ENCODE results near the gene PLCL1. TPM values are rescaled to one million over a fixed set of nuclear protein-coding genes. Genes with fewer than 3 reads are reported as not detected.

Gene PLCL1
- total RNA-seq, 1 experiment from 2014 or later: 0.07 TPM

DNA sequence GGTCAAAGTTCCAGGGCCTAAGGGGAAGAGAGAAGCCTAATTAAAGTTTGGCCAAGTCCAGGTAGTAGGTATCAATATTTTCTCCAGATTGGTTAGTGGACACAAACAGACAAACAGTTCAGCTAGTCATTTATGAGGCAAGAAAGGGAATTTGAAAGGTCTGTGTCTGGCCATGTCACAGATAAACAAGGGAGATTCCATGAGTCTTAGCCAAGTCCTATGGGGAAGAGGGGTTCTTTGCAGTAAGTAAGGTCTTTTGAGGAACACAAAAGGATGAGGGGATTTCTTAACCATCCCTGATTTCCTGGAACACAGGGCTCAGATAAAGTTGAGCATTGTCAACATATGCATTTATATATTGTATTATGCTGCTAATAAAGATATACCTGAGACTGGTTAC, 310.8 kb downstream of the PLCL1 start:
- H3K36me3 Mint-ChIP-seq: no peaks in the 10 kb centered on the region
- ChIA-PET POLR2A (no interaction called here), CTCF (interaction anchor here (1.8 kb wide), 1 partner anchor 12 kb away, joined by 4 read pairs; no protein-coding TSS in a partner anchor)
- TF ChIP-seq FOXJ3 (CRISPR knock-in tag; IDR thresholded peaks at IDR 0.05; ENCODE audit: borderline replicate concordance) (no peak), NFE2L1 (CRISPR knock-in tag; IDR thresholded peaks at IDR 0.05) (no peak), CREM (CRISPR knock-in tag; IDR thresholded peaks at IDR 0.05) (no peak), JAZF1 (CRISPR knock-in tag; IDR thresholded peaks at IDR 0.05) (no peak), TCF7 (CRISPR knock-in tag; IDR thresholded peaks at IDR 0.05; ENCODE audit: low read depth) (no peak), RORB (CRISPR knock-in tag; IDR thresholded peaks at IDR 0.05) (no peak), EMX1 (CRISPR knock-in tag; IDR thresholded peaks at IDR 0.05) (no peak), NFYB (CRISPR knock-in tag; conservative IDR thresholded peaks at IDR 0.05; ENCODE audit: low read depth) (no peak), ESRRA (CRISPR knock-in tag; IDR thresholded peaks at IDR 0.05; ENCODE audit: borderline replicate concordance) (no peak), TP53 (CRISPR knock-in tag; IDR thresholded peaks at IDR 0.05) (no peak), ETV6 (CRISPR knock-in tag; IDR thresholded peaks at IDR 0.05) (no peak), GTF2I (CRISPR knock-in tag; conservative IDR thresholded peaks at IDR 0.05) (no peak), JUN (CRISPR knock-in tag; IDR thresholded peaks at IDR 0.05) (no peak), PRRX2 (CRISPR knock-in tag; IDR thresholded peaks at IDR 0.05) (no peak), ELF4 (CRISPR knock-in tag; IDR thresholded peaks at IDR 0.05; ENCODE audit: low read depth) (no peak), NR2C2 (CRISPR knock-in tag; IDR thresholded peaks at IDR 0.05) (no peak)
- TF ChIP-seq, protein P1, sequence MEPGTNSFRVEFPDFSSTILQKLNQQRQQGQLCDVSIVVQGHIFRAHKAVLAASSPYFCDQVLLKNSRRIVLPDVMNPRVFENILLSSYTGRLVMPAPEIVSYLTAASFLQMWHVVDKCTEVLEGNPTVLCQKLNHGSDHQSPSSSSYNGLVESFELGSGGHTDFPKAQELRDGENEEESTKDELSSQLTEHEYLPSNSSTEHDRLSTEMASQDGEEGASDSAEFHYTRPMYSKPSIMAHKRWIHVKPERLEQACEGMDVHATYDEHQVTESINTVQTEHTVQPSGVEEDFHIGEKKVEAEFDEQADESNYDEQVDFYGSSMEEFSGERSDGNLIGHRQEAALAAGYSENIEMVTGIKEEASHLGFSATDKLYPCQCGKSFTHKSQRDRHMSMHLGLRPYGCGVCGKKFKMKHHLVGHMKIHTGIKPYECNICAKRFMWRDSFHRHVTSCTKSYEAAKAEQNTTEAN (CRISPR knock-in tag; IDR thresholded peaks at IDR 0.05): no peak
- TF ChIP-seq, protein P2, sequence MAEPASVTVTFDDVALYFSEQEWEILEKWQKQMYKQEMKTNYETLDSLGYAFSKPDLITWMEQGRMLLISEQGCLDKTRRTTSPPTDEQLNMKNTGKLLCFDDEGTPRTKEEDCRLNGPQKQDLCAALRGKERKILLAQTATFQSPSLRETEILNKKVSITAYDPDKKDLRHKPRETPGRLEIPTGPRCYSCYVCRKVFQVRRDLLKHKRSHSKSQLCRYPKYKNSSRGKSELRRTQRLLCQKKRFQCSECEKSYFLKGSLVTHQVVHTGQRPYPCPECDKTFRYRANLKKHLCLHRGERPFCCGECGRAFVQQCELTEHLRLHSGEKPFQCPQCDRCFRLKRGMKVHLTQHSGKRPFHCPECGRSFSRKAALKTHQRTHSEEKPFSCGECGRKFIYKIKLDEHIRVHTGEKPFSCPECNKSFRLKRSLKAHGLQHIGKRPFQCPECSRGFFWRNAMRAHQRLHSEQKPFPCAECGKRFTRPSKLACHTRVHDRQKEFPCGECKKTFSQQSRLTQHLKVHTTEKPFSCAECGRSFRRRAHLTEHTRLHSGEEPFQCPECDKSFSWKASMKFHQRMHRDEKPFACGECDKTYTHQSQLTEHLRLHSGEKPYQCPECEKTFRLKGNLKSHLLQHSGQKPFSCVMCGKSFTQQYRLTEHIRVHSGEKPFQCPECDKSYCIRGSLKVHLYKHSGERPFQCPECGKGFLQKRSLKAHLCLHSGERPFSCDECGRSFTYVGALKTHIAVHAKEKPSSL (CRISPR knock-in tag; conservative IDR thresholded peaks at IDR 0.05): no peak
- TF ChIP-seq, protein P3, sequence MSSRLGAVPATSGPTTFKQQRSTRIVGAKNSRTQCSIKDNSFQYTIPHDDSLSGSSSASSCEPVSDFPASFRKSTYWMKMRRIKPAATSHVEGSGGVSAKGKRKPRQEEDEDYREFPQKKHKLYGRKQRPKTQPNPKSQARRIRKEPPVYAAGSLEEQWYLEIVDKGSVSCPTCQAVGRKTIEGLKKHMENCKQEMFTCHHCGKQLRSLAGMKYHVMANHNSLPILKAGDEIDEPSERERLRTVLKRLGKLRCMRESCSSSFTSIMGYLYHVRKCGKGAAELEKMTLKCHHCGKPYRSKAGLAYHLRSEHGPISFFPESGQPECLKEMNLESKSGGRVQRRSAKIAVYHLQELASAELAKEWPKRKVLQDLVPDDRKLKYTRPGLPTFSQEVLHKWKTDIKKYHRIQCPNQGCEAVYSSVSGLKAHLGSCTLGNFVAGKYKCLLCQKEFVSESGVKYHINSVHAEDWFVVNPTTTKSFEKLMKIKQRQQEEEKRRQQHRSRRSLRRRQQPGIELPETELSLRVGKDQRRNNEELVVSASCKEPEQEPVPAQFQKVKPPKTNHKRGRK (CRISPR knock-in tag; IDR thresholded peaks at IDR 0.05; ENCODE audit: borderline replicate concordance): no peak
- TF ChIP-seq, protein P4, sequence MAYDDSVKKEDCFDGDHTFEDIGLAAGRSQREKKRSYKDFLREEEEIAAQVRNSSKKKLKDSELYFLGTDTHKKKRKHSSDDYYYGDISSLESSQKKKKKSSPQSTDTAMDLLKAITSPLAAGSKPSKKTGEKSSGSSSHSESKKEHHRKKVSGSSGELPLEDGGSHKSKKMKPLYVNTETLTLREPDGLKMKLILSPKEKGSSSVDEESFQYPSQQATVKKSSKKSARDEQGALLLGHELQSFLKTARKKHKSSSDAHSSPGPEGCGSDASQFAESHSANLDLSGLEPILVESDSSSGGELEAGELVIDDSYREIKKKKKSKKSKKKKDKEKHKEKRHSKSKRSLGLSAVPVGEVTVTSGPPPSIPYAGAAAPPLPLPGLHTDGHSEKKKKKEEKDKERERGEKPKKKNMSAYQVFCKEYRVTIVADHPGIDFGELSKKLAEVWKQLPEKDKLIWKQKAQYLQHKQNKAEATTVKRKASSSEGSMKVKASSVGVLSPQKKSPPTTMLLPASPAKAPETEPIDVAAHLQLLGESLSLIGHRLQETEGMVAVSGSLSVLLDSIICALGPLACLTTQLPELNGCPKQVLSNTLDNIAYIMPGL (CRISPR knock-in tag; IDR thresholded peaks at IDR 0.05): no peak
- ATAC-seq (no peak), DNase-seq (ENCODE audit: low spot score) (no peak)
- no peaks in the 10 kb centered on the region for H3K9me3 Mint-ChIP-seq
- no peak overlapping the region for H3K4me3 Mint-ChIP-seq
- no peaks in the 10 kb centered on the region for H3K4me1 Mint-ChIP-seq
- H3K27ac Mint-ChIP-seq: no peak overlapping the region
- no peaks in the 10 kb centered on the region for H3K27me3 Mint-ChIP-seq (ENCODE audit: low read depth)

DNA sequence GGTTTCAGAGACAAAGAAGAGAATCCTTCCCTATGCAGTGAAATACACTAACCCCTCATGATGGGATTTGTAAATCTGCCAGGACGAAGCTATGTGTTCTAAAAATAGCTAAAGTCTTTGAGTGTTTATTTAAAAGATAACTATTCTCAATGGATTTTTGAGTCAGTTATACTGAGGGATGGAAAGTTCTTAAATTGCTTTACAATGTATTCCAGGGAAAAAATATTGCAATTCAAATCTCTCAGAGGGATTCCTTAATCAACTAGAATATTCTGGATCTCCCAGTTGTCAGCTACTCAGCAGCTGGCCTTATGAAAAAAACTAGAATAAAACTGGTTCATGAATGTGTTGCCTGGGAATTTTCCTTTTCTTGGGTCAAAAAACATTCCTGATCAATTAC, 312.4 kb downstream of the PLCL1 start:
- Mint-ChIP-seq H3K36me3 (no peaks in the 10 kb centered on the region), H3K9me3 (peaks cover 4% of the 10 kb centered on the region; the same call in 1 of the 2 replicates), H3K4me1 (no peaks in the 10 kb centered on the region), H3K27me3 (ENCODE audit: low read depth) (no peaks in the 10 kb centered on the region), H3K27ac (no peak overlapping the region), H3K4me3 (no peak overlapping the region)
- no peak for DNase-seq (ENCODE audit: low spot score)
- ChIA-PET CTCF (interaction anchor here (2.2 kb wide), 1 partner anchor 180 kb away, joined by 4 read pairs; no protein-coding TSS in a partner anchor), POLR2A (no interaction called here)
- ATAC-seq: no peak
- TF ChIP-seq, protein P5, sequence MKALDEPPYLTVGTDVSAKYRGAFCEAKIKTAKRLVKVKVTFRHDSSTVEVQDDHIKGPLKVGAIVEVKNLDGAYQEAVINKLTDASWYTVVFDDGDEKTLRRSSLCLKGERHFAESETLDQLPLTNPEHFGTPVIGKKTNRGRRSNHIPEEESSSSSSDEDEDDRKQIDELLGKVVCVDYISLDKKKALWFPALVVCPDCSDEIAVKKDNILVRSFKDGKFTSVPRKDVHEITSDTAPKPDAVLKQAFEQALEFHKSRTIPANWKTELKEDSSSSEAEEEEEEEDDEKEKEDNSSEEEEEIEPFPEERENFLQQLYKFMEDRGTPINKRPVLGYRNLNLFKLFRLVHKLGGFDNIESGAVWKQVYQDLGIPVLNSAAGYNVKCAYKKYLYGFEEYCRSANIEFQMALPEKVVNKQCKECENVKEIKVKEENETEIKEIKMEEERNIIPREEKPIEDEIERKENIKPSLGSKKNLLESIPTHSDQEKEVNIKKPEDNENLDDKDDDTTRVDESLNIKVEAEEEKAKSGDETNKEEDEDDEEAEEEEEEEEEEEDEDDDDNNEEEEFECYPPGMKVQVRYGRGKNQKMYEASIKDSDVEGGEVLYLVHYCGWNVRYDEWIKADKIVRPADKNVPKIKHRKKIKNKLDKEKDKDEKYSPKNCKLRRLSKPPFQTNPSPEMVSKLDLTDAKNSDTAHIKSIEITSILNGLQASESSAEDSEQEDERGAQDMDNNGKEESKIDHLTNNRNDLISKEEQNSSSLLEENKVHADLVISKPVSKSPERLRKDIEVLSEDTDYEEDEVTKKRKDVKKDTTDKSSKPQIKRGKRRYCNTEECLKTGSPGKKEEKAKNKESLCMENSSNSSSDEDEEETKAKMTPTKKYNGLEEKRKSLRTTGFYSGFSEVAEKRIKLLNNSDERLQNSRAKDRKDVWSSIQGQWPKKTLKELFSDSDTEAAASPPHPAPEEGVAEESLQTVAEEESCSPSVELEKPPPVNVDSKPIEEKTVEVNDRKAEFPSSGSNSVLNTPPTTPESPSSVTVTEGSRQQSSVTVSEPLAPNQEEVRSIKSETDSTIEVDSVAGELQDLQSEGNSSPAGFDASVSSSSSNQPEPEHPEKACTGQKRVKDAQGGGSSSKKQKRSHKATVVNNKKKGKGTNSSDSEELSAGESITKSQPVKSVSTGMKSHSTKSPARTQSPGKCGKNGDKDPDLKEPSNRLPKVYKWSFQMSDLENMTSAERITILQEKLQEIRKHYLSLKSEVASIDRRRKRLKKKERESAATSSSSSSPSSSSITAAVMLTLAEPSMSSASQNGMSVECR (CRISPR knock-in tag; IDR thresholded peaks at IDR 0.05; ENCODE audit: borderline replicate concordance): no peak
- no peak for TF ChIP-seq GTF2I (CRISPR knock-in tag; conservative IDR thresholded peaks at IDR 0.05)
- TF ChIP-seq, protein P6, sequence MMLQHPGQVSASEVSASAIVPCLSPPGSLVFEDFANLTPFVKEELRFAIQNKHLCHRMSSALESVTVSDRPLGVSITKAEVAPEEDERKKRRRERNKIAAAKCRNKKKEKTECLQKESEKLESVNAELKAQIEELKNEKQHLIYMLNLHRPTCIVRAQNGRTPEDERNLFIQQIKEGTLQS (CRISPR knock-in tag; conservative IDR thresholded peaks at IDR 0.05): no peak
- no peak for TF ChIP-seq ELF4 (CRISPR knock-in tag; IDR thresholded peaks at IDR 0.05; ENCODE audit: low read depth)
- TF ChIP-seq, protein P7, sequence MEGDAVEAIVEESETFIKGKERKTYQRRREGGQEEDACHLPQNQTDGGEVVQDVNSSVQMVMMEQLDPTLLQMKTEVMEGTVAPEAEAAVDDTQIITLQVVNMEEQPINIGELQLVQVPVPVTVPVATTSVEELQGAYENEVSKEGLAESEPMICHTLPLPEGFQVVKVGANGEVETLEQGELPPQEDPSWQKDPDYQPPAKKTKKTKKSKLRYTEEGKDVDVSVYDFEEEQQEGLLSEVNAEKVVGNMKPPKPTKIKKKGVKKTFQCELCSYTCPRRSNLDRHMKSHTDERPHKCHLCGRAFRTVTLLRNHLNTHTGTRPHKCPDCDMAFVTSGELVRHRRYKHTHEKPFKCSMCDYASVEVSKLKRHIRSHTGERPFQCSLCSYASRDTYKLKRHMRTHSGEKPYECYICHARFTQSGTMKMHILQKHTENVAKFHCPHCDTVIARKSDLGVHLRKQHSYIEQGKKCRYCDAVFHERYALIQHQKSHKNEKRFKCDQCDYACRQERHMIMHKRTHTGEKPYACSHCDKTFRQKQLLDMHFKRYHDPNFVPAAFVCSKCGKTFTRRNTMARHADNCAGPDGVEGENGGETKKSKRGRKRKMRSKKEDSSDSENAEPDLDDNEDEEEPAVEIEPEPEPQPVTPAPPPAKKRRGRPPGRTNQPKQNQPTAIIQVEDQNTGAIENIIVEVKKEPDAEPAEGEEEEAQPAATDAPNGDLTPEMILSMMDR (IDR thresholded peaks at IDR 0.05): no peak
- no peak for TF ChIP-seq RELA (CRISPR knock-in tag; IDR thresholded peaks at IDR 0.05; ENCODE audit: borderline replicate concordance)

All from WTC11 (cell line).